Measurements from ENCODE around the gene KLHDC7B.
"Not testable (repeated sequence)": the region's sequence is repeated elsewhere in the genome, so short reads cannot be mapped to it uniquely, and the experiment has no call there.

The KLHDC7B gene

DNA sequence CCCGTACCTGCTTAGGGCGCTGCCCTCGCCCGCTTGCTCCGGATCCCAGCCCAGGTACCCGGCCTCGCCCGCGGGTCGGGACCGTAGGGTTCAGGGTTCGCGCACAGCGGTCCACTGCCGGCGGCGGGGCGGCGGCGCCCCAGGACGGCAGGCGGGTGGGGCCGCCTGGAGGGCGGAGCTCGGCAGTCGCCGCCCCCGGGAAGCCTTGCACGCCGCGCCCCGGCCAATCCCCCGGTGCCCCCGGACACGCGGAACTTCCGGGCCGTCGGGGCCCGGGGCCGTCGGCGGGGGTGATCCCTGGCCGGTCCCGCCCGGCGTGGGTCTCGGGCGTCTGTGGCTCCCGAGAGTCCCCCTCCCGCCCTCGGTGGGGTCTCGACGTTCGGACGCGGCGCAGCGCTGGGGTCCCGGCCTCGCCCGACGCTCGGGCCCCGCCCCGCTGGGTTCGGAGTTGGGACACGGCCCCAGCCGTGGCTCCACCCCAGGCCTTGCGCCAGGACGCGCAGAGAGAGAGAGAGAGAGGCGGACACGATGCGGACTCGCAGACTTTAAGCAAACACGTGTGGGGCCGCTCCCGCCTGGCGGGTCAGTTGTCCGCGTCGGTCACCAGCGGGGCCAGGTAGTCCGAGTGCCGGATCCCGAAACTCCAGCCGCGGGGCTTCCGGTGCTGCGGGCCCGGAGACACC lies 15.7 kb upstream of the KLHDC7B start, which contains the start of gene TYMP:
Gene TYMP (minus strand): TSS at position 116 of the 683 bp plus-strand sequence. CDS start 303 bp downstream, outside the sequence.
- DNase-seq = no peak

DNA sequence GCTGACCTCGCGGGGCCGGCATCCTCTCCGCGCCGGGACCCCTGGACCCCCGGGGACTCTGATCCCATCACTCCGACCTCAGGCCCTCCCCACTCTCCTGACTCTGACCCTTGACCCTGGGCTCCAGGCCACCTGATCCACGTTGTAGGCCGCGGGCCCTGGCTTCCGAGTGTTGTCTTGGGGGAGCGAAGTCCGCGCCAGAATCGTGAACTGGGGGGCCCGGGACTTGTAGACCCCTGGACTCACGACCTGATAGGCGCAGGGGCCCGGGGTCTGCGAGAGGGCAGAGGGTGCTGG lies 15.2 kb upstream of the KLHDC7B start:
- DNase-seq = no peak

- DNase-seq = no peak
Measured at GRCh38 chr22:50530877-50531545, 14.7 kb upstream of the KLHDC7B start.

- DNase-seq = no peak
Measured at GRCh38 chr22:50531546-50531961, 14.1 kb upstream of the KLHDC7B start.

- no peak for DNase-seq
Measured at GRCh38 chr22:50531962-50532674, 13.6 kb upstream of the KLHDC7B start.

DNA sequence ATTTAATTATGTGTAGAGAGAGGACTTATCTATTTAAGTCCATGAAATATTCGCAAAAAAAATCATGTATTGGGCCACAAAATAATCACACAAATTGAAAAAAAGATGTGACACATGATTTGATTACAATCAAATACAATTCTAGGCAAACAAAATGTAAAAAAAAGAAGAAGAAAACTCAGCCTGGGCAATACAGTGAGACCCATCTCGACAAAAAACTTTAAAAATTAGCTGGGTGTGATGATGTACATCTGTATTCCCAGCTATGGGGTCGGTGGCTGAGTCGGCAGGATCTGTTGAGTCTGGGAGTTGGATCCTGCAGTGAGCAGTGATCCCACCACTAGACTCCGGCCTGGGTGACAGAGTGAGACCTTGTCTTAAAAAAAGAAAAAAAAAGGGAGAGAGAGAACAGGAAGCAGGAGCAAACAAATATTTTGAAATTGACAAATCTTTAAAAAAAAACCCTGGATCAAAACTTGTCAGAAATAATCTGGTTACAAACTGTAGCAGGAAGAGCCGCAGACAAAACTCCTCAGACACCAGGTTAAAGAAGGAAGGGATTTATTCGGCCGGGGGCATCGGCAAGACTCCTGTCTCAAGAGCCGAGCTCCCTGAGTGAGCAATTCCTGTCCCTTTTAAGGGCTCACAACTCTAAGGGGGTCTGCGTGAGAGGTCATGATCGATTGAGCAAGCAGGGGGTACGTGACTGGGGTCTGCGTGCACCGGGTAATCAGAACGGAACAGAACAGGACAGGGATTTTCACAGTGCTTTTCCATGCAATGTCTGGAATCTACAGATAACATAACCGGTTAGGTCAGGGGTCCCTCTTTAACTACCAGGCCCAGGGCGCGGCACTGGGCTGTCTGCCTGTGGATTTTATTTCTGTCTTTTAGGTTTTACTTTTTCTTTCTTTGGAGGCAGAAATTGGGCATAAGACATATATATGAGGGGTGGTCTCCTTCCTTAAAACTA lies 12.6 kb upstream of the KLHDC7B start:
- DNase-seq = no peak

DNA sequence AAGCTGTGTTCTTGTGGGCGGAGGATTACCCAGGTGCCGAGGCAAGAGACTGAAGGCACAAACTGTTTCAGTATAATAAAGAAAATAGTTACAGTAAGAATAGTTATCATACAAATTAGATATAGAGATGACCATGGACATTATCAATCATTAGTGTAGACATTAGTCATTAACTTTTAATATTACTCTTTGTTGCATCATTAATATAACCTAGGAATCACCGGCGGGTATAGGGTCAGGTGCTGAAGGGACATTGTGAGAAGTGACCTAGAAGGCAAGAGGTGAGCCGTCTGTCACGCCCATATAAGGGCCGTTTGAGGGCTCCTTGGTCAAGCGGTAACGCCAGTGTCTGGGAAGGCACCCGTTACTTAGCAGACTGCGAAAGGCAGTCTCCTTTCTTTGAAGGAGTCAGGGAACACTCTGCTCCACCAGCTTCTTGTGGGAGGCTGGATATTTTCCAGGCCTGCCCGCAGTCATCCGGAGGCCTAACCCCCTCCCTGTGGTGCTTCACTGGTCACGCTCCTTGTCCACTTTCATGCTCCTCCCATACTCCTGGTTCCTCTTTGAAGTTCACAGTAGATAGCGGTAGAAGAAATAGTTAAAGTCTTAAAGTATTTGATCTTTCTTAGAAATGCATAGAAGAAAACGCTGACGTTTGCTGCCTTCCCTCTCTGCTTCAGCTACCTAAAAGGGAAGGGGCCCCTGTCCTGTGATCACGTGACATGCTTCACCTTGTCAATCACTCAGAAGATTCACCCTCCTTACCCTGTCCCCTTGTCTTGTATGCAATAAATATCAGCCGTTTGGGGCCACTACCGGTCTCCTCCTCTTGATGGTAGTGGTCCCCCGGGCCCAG lies 11.6 kb upstream of the KLHDC7B start:
- not testable (repeated sequence) for DNase-seq

GRCh38 chr22:50535113-50535512 lies 10.6 kb upstream of the KLHDC7B start:
- DNase-seq = no peak

DNA sequence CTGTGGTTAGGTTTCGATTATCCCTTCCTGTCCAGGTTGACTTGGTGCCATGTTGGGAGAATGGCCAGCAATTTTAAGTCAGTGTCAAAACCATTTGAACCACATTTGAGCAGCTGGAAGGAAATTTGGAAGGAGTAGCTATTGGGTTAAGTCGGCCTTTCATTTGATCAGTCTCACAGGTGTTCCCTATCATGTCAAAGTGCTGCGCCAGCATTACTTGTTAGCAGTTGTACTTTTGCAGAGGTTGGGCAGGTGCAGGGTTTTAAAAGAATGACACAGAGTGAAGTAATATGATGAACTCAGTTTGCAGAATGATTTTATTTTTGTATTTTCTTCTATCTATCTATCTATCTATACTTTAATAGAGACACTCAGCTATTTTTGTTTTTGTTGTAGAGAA lies 9.5 kb upstream of the KLHDC7B start:
- no peak for DNase-seq

DNA sequence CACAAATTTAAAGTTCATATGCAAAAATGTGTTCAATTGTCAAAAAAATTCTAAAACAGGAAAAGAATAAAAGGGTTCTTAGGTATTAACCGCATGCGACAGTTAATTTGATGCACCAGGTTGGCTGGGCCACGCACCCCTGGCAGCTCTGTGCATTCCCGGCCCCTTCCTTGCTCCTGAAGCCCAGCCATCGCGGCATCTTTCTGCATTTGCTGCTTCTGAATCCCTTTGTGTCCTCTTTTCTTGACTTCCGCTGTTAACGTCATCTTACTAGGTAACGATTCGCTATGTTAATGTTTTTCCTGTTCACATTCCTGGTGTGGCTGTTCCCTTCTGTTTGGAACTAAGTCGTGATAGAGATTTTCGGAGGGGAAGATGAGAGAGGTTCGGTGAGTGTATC lies 7.9 kb upstream of the KLHDC7B start:
- DNase-seq = no peak

GRCh38 chr22:50540381-50540780 lies 5.3 kb upstream of the KLHDC7B start:
- DNase-seq = no peak

DNA sequence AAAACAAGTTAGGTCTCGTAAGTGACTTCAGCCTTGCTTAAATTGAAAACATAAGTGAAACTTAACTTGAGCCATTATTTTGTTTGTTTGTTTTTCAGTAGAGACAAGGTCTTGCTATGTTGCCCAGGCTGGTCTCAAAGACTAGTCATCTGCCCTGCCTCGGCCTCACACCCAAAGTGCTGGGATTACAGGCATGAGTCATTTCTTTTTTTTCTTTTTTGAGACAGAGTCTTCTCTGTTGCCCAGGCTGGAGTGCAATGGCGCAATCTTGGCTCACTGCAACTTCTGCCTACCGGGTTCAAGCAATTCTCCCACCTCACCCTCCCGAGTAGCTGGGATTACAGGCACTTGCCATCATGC lies 4.1 kb upstream of the KLHDC7B start:
- DNase-seq = not testable (repeated sequence)

- no peak for DNase-seq
Measured at GRCh38 chr22:50542416-50542927, 3.2 kb upstream of the KLHDC7B start.

DNA sequence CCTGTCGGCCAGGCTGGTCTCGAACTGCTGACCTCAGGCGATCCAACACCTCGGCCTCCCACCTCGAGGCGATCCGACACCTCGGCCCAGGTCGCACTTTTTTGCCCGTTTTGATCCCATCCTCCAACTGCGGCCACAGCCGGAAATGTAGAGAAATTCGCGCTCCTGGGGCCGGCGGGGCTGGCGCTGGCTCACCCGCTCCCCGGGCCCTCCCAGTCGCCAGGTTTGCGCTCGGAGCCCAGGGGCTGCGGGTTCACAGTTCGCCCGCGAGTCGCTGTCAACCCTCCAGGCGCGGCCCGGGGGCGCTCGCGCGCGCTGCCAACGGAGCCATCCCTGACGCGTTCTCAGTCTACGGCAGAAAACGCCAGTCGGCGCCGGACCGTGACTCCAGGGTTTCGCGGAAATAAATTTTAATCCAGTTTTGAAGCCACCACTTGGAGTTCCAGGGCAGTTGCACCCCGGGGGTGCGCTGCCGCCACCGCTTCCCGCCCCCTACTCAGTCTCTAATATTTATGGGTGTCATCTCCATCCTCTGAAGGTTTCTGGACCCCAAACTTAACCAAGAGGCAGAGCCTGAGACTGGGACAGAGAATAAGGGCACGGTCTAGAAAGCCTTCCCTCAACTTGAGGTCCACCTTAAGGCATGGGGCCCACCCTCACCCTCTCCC lies 1.5 kb upstream of the KLHDC7B start:
- DNase-seq = no peak

GRCh38 chr22:50544746-50545253 lies 899 bp upstream of the KLHDC7B start:
- no peak for DNase-seq

DNA sequence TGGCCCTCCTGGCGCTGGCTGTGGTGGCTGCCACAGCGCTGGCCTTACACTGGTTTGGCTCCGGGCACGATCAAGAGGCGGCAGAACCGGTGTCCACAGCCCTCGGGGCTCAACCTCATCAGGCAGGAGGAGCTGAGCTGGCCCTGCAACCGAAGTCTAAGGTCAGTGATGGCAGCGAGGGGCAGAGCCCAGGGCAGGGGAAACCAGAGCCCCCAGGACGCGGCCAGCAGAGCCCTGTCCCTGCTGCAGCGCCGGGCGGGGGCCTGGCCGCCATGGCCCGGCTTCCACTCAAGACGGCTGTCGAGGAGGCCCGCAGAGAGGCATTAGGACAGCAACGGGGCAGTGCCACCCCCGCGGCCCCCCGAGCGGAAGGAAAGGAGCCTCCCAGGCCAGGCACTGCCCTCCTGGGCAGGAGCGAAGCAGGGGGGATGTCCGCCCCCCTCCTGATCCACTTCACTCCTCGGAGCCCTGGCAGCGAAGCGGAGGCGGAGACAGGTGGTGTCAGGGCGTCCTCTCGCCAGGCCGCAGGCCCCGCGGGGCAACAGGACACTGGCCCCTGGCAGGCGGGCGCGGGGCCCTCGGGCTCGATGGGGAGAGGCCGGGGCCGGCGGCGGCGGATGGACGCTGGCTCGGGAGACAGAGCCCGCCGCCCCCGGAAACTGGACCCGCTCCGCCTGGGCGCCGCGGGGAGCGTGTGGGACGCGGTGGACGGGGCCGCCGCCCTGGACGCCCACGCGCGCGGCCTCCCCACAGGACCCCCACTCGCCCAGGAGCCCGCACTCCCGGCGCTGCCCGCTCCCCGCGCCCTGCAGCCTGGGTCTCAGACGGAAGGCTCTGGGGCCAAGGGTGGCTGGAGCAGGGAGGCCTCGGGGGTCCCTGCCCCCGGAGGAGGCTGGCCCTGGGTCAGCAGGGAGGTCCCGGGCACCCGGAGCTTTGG lies 895 bp downstream of the KLHDC7B start:
- no peak for DNase-seq

DNA sequence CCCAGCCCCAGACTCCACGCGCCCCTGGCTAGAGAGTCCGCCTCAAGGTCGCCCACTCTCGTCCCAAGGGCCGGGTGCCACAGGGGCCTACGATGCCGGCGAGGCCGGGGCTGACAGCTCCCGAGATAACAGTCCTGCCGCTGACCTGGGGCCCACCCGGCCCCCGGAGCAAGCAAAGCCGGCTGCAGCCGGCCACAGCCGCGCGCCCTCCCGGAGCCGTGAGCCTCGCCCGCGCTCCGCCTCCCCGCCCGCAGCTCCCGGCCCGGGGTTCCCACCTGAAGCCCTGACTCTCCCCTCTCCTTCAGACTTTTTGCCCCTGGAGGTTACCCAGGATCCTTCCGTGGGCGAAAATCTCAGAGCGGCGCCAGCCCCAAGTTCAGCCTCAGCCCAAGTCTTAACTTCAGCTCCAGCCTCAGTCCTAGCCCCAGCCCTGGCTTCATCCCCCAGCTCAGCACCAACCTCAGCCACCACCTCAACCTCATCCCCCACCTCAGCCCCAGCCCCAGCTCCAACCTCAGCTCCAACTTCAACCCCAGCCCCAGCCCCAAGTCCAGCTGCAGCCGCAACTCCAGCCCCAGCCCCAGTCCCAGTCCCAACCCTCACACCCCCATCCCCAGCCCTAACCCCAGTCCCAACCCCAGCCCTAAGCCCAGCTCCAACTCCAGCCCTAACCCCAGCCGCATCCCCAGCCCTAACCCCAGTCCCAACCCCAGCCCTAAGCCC lies 1.7 kb downstream of the KLHDC7B start:
- DNase-seq = no peak

DNA sequence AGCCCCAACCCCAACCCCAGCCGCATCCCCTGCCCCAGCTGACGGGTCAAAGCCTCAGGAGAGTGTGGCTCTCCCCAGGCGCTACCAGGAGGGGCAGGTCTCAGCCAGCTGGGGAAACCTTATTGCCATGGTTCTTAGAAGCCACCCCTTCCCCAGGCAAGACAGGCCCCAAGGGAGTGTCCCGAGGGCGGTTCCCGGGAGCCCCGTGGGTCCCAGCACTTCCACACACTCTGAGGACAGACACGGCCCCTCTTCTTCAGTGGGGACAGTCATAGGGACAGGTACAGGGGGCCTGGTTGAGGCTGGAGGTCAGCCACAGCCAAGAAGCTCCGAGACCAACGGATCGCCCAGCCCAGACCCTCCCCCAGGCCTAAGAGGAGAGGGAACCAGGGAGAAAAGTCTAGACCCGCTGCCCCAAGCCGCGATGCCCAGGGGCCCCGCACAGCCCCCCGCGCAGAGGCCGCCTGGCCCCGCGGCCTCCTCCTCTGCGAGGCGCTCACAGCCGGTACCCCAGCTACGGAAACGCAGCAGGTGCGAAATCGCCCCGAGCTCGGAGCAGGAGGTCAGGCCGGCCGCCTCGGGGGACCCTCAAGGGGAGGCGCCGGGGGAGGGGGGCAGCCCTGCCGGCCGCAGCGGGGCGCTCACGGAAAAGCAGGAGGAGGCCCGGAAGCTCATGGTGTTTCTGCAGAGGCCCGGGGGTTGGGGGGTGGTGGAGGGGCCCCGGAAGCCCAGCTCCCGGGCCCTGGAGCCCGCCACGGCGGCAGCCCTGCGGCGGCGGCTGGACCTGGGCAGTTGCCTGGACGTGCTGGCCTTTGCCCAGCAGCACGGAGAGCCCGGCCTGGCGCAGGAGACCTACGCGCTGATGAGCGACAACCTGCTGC lies 2.6 kb downstream of the KLHDC7B start:
- no peak for DNase-seq
